GM12873 (cell line): ENCODE results near the gene HRH1.

Experiments used
- CTCF ChIP-seq: IDR thresholded peaks from 2 replicates; pipeline ENCODE4 v1.5.1; 2012; ENCODE audit warnings: low read depth, mild to moderate bottlenecking, moderate library complexity, low read length, control low read depth; ENCODE audit not compliant: insufficient read depth; ENCODE audit errors: missing control alignments

HRH1 gene

GRCh38 chr3:11271986-11272904 is 118.0 kb downstream of the HRH1 start, which contains the start of gene ATG7:
Gene ATG7 (plus strand): TSS chr3:11272397. CDS start chr3:11298696, 26,299 bp downstream.
- peak; percentile 1 for TF ChIP-seq CTCF

GRCh38 chr3:11272906-11273574 is 118.7 kb downstream of the HRH1 start:
- TF ChIP-seq CTCF: no peak

GRCh38 chr3:11273891-11274291 is 119.6 kb downstream of the HRH1 start:
- no peak for TF ChIP-seq CTCF

- TF ChIP-seq CTCF: no peak
Observed at GRCh38 chr3:11274566-11275142, 120.4 kb downstream of the HRH1 start.

- TF ChIP-seq CTCF: no peak
Observed at GRCh38 chr3:11275926-11276325, 121.6 kb downstream of the HRH1 start.

GRCh38 chr3:11276901-11277300 is 122.6 kb downstream of the HRH1 start:
- TF ChIP-seq CTCF: no peak

GRCh38 chr3:11282250-11283138 is 128.2 kb downstream of the HRH1 start:
- no peak for TF ChIP-seq CTCF
